ENCODE data around the gene PPIL6.

The PPIL6 gene

GRCh38 chr6:109482905-109483734, 42.7 kb upstream of the PPIL6 start, which contains the start of gene ZBTB24:
Gene ZBTB24, minus strand, starts transcription at chr6:109483219. Its CDS starts 1,193 bp downstream, at chr6:109482026.
- peak; percentile 85 for DNase-seq (ENCODE audit: low read depth)
- TF ChIP-seq, protein P1, sequence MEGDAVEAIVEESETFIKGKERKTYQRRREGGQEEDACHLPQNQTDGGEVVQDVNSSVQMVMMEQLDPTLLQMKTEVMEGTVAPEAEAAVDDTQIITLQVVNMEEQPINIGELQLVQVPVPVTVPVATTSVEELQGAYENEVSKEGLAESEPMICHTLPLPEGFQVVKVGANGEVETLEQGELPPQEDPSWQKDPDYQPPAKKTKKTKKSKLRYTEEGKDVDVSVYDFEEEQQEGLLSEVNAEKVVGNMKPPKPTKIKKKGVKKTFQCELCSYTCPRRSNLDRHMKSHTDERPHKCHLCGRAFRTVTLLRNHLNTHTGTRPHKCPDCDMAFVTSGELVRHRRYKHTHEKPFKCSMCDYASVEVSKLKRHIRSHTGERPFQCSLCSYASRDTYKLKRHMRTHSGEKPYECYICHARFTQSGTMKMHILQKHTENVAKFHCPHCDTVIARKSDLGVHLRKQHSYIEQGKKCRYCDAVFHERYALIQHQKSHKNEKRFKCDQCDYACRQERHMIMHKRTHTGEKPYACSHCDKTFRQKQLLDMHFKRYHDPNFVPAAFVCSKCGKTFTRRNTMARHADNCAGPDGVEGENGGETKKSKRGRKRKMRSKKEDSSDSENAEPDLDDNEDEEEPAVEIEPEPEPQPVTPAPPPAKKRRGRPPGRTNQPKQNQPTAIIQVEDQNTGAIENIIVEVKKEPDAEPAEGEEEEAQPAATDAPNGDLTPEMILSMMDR (conservative IDR thresholded peaks at IDR 0.05; ENCODE audit: control insufficient read depth, insufficient read depth, low read depth, low read length) = no peak
- H3K4me3 ChIP-seq (ENCODE audit: control insufficient read depth, low read depth, low read length) = peak within 1 kb of the TSS; percentile 80

DNA sequence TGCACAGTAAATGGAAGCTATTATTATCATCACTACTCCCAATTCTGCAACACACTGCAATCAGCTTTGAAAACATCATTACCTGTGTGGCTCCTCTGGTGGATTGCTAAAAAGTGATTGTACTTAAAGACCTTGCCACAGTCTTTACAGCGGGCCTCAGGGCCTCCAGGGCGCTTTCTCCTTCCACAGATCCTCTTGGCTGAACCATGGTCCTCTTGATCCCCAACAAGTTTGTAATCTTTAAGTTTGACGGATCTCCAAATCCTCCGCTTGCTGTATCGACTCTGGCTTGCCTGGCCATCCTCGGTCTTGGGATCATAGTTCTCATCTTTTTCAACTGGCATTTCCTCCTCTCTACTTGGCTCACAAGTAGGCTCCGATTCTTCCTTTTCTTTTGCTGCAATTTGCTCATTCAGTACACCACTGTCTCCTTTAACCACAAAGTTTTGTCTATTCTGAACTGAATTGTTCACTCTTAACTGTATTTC, 40.6 kb upstream of the PPIL6 start:
- TF ChIP-seq, protein P1 (conservative IDR thresholded peaks at IDR 0.05; ENCODE audit: control insufficient read depth, insufficient read depth, low read depth, low read length) = no peak
- H3K4me3 ChIP-seq (ENCODE audit: control insufficient read depth, low read depth, low read length) = no peak overlapping the region
- no peak for DNase-seq (ENCODE audit: low read depth)

GRCh38 chr6:109478841-109479624, 38.6 kb upstream of the PPIL6 start:
- TF ChIP-seq, protein P1 (conservative IDR thresholded peaks at IDR 0.05; ENCODE audit: control insufficient read depth, insufficient read depth, low read depth, low read length) = no peak
- H3K4me3 ChIP-seq (ENCODE audit: control insufficient read depth, low read depth, low read length) = peak overlapping the region; percentile 9
- no peak for DNase-seq (ENCODE audit: low read depth)

GRCh38 chr6:109478222-109478805, 37.9 kb upstream of the PPIL6 start:
- DNase-seq (ENCODE audit: low read depth) = peak; percentile 47
- H3K4me3 ChIP-seq (ENCODE audit: control insufficient read depth, low read depth, low read length) = peak overlapping the region; percentile 9

DNA sequence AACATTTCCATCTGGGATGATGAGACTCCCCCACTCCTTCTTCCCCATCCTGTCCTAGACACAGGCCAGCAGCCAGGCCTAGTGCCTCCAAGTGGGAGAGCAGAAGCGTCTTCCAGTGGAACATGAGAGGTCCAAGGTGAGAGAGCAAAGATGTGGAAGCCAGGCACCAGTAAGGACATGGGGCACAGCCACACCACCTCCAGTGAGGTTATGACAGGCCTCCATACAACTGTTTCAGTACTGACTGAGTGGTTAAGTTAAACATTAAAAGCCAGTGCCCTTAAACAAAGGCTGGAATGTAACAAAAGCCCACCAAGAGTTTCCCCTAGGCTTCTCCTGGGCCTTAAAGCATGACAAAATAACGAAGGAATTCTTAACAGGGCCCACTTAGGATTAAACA, 37.3 kb upstream of the PPIL6 start:
- no peak for DNase-seq (ENCODE audit: low read depth)
- TF ChIP-seq, protein P1 (conservative IDR thresholded peaks at IDR 0.05; ENCODE audit: control insufficient read depth, insufficient read depth, low read depth, low read length) = no peak
- H3K4me3 ChIP-seq (ENCODE audit: control insufficient read depth, low read depth, low read length) = no peak overlapping the region

More at GRCh38 chr6:109478222-109478805, 37.9 kb upstream of the PPIL6 start:
- TF ChIP-seq, protein P1 (conservative IDR thresholded peaks at IDR 0.05; ENCODE audit: control insufficient read depth, insufficient read depth, low read depth, low read length) = no peak

GRCh38 chr6:109477184-109477583, 36.8 kb upstream of the PPIL6 start:
- TF ChIP-seq, protein P1 (conservative IDR thresholded peaks at IDR 0.05; ENCODE audit: control insufficient read depth, insufficient read depth, low read depth, low read length) = no peak
- DNase-seq (ENCODE audit: low read depth) = no peak
- H3K4me3 ChIP-seq (ENCODE audit: control insufficient read depth, low read depth, low read length) = no peak overlapping the region

All from fibroblast of mammary gland (primary cell).